Amygdala (tissue), 56 donors: Measurements from ENCODE around the gene RBM27.
"Not testable (repeated sequence)": the region's sequence is repeated elsewhere in the genome, so short reads cannot be mapped to it uniquely, and the experiment has no call there.

Experiments used
- DNase-seq, 56 donors: peaks; one replicate each; lab custom pipeline; 2025; lab: John Stamatoyannopoulos, UW

Gene RBM27

GRCh38 chr5:146205499-146206202 is 2.2 kb downstream of the RBM27 start:
- DNase-seq, result no peak

GRCh38 chr5:146206257-146206656 is 2.9 kb downstream of the RBM27 start:
- no peak for DNase-seq

GRCh38 chr5:146208916-146209522 is 5.6 kb downstream of the RBM27 start:
- no peak for DNase-seq

DNA sequence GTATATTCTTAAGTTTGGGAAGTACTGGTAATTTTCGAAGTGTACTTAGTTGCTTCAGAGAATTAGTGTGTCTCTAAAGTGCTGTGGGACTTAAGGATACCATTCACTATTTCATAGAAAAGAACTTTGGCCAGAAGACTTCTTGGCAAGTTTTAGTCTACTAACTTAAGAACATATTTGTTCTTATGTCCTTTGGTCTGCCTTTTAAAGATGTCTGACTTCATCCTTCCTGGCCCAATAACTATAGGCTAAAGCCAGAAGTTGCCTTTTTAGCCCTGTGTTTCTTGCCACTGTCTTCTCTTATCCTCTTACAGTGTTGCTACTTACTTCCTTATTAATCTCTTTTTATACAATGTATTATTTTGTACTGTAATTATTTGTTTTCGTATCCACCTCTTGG is 6.3 kb downstream of the RBM27 start:
- DNase-seq, result no peak

GRCh38 chr5:146210810-146211209 is 7.4 kb downstream of the RBM27 start:
- not testable (repeated sequence) for DNase-seq

DNA sequence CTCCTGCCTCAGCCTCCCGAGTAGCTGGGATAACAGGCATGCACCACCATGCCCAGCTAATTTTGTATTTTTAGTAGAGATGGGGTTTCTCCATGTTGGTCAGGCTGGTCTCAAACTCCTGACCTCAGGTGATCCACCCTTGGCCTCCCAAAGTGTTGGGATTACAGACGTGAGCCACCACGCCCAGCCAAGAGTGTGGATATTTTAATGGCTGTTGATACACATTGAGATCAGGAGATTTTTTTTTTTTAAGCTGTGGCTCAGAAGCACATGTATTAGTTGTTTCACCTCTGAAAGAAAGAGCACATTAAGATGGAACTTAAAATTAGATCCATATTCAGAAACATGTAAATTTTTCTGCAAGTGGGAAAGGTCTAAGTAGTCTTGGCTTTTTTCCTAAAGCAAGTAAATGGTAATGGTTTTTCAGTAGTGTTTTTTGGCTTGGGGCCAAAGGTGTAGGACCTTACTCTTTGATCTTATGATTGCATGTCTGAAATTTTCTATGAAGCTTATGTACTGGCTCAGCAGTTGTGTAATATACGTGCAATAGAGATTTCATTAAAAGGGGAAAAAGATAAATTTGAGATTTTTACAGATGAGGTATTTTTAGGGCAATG is 9.9 kb downstream of the RBM27 start:
- DNase-seq, result no peak

- not testable (repeated sequence) for DNase-seq
Observed at GRCh38 chr5:146214881-146215280, 11.5 kb downstream of the RBM27 start.

GRCh38 chr5:146218168-146218567 is 14.8 kb downstream of the RBM27 start:
- no peak for DNase-seq

- DNase-seq, result no peak
Observed at GRCh38 chr5:146219243-146219642, 15.8 kb downstream of the RBM27 start.

- no peak for DNase-seq
Observed at GRCh38 chr5:146221234-146221633, 17.8 kb downstream of the RBM27 start.

GRCh38 chr5:146222005-146222404 is 18.6 kb downstream of the RBM27 start:
- DNase-seq, result no peak

GRCh38 chr5:146223179-146223578 is 19.8 kb downstream of the RBM27 start:
- DNase-seq, result no peak

DNA sequence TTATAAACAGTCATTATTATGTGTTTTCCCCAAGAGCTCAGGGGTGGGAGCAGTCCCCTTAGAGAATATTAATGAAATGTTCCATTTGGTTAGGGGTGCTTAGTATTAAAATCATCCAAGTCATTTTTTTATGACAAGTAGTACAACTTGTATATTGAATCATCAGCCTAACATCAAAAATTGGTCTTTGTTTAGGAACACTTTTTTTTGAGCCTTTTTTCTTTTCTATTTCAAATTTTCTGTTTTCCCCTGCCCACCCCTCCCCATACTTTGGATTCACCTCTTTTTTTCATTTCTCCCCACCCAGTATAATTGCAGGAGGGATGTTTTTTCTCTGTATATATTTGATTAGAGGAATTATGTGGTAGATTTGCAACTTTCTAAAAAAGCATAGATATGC is 25.8 kb downstream of the RBM27 start:
- no peak for DNase-seq

DNA sequence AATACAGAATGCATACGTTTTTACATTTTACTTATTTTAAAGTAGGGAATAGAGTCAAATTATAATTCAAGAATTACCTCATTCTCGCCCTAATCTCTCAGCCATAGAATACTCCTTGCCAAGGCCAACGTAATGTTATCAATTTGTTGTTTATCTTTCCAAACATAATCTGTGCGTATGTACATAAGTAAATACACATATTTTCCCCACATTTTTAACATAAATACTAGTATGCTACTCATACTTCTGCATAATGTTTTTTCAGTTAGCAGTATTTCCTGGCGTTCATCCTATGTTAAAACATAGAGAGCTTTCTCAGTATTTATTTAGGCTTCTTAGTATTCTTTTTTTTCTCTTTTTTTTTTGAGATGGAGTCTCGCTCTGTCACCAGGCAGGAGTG is 28.8 kb downstream of the RBM27 start:
- DNase-seq, result no peak

DNA sequence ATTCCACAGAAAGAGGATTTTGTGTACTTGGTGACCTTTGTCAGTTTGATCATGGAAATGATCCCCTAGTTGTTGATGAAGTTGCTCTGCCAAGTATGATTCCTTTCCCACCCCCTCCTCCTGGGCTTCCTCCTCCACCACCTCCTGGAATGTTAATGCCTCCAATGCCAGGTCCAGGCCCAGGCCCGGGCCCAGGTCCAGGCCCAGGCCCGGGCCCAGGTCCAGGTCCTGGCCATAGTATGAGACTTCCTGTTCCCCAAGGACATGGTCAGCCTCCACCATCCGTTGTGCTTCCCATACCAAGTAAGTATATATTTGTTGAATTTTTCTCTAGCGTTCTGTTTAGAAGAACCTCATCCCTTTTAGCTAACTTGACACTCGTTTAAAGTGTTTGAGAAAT is 30.0 kb downstream of the RBM27 start:
- DNase-seq, result peak in 4 of 56 donors; percentile 2 to 14 (median 6)

GRCh38 chr5:146238973-146239372 is 35.6 kb downstream of the RBM27 start:
- DNase-seq, result no peak

GRCh38 chr5:146240951-146241350 is 37.5 kb downstream of the RBM27 start:
- DNase-seq, result no peak

- DNase-seq, result no peak
Observed at GRCh38 chr5:146243247-146243646, 39.8 kb downstream of the RBM27 start.

GRCh38 chr5:146248561-146248960 is 45.2 kb downstream of the RBM27 start:
- no peak for DNase-seq

DNA sequence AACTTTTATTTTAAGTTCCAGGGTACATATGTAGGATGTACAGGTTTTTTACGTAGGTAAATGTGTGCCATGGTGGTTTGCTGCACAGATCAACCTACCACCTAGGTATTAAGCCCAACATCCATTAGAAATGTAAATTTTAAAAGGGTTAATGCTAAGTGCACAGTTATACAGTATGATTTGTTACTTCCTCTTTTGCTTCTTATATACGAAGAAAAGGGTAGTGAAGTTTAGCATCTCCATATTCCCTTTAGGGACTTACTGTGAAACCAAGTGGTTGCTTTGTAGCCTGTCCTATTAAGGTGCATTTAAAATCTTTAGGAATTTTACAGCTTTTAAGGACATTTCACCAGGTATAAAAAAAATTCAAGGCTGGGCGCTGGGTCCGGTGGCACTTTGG is 46.4 kb downstream of the RBM27 start:
- no peak for DNase-seq
